Lower leg skin (tissue), 4 donors: ENCODE data around the gene LRRC32. TPM values are rescaled to one million over a fixed set of nuclear protein-coding genes. Genes with fewer than 3 reads are reported as not detected.
A peak's percentile ranks its signal among the peaks of the same experiment; 100 is the strongest.

Source experiments
- DNase-seq, 2 donors: peaks; one replicate each; pipeline ENCODE4 v3.0.0-alpha.2; 2019; ENCODE audit warnings: low spot score in 2 of 2
- H3K4me3 ChIP-seq: fragments of 200-600 bp; sonication (generic); 2 replicates; pipeline ENCODE4 v1.5.1; 2017; ENCODE audit warnings: mild to moderate bottlenecking, low read depth; ENCODE audit not compliant: poor library complexity, severe bottlenecking
- CTCF ChIP-seq, 3 donors: fragments of 450-650 bp; IDR thresholded peaks; one replicate each; pipeline ENCODE4 v1.5.1; 2016; ENCODE audit warnings: antibody characterized with exemption in 3 of 3, mild to moderate bottlenecking in 3 of 3, moderate library complexity in 2 of 3
- POLR2A ChIP-seq, 2 donors: fragments of 450-650 bp; IDR thresholded peaks; one replicate each; pipeline ENCODE4 v1.6.1; 2016 to 2017; ENCODE audit warnings: antibody characterized with exemption in 2 of 2, mild to moderate bottlenecking in 1 of 2, moderate library complexity in 1 of 2
- WGBS, 2 donors: methylation state at CpG; one replicate each; pipeline ENCODE4 v1.1.5; 2018; 5-methylcytosine and 5-hydroxymethylcytosine counted together
- intact Hi-C: fragments of 100-400 bp; cut with DNase I; formaldehyde crosslinking; loops from one replicate; pipeline ENCODE4 v1.15.0; 2023; ENCODE audit warnings: low total_unique reads
- total RNA-seq, 4 donors: library from RNA; depleted of rRNA; stranded (reverse); fragments of >200 nt; gene quantifications; one replicate each; pipeline ENCODE4 v1.1.0, GENCODE V29; 2016

LRRC32 gene
- total RNA-seq, 4 donors from 2014 or later, result 9.0 to 42.5 (median 18.7) TPM

DNA sequence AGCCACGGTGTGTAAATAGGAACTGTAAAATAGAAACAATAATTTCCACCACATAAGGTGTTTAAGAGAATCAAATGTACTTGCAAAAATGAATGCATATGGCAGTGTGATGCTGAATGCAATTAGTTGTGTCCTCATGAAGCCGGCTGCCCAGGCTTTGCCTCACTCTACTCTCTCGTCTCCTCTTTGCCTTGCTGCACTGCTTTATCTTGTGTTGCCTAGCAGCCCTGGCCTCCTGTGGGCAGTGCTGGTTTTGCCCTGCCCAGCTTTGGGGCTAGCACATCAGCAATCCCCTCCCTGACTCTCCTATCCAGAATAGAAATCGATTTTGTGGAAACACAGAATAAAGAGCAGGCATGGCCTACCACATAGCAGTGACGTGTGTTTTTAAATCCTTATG is 30.0 kb downstream of the LRRC32 start:
- intact Hi-C loops, result no loop called here
- WGBS, 2 donors, result 87 to 90% methylated on average over 5 of the region's 5 CpGs
- DNase-seq, result peak in 1 of 2 donors; percentile 59
- TF ChIP-seq POLR2A (IDR thresholded peaks at IDR 0.05) (no peak), CTCF (IDR thresholded peaks at IDR 0.05) (no peak)
- H3K4me3 ChIP-seq, result no peak overlapping the region

DNA sequence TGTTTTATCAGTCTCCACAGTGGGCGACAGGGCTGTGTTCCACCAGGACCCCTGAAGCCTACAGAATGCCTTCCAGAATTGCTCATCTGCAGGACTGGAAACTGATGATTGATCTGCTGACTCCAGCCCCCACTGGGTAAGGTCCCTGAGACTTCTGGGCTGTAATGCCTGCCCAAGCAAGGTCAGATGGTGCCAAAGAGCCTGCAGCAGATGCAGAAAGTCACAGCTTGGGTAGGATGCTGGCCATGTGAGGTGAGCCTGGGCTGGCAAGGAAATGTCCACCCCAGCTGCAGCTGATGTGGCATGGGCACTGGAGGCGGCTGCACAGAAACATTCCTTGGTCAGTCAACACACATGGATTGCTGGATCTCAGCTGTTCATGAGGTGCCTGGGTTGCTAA is 30.9 kb downstream of the LRRC32 start:
- TF ChIP-seq POLR2A (IDR thresholded peaks at IDR 0.05) (no peak), CTCF (IDR thresholded peaks at IDR 0.05) (no peak)
- DNase-seq, result peak in 1 of 2 donors; percentile 32
- intact Hi-C loops, result no loop called here
- no peak overlapping the region for H3K4me3 ChIP-seq
- 100% methylated on average over 2 of the region's 2 CpGs for WGBS, 2 donors

DNA sequence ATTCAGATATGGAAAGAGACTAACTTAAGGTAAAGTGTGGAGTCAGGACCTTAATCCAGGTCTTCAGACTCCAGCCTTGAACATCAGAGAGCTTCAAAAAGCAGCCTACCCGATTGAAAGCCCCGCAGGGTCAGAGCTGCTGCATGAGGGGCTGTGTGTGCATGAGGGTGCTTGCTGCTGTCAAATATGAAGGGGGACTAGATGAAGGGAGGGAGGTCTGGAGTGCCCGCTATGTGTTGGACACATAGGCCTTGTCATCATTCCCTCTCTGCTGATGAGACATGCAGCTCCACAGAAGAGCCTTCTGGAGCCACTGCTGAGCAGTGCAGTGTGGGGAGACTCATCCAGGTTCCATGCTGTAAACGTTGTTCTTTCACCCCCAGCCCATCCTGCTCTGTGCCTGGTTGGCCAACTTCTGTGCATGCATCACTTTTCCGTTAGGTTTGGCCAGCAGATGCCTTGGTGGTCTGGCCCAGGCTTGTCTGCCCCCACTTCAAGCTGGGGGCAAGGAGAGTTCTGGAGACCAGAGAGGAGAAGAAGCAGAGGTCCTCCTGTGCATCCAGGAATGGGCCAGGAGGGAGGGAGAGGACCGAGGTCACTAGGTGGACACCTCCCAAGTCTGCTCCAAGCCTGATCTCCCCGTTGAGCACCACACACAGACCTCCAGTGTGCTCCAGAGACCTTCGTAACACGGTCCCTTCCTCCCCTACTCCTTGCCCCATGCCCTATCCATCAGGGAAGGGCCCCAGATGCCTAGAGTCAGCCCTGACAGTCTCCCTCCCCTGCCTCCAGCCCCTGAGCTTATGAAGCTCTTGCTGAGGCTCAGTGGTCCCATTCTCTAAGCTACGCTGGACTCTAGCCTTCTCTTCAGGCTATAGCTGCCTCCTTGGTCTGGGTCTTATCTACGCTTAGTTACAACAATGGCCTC is 32.0 kb downstream of the LRRC32 start:
- H3K4me3 ChIP-seq, result no peak overlapping the region
- no peak for TF ChIP-seq CTCF (IDR thresholded peaks at IDR 0.05)
- TF ChIP-seq POLR2A (IDR thresholded peaks at IDR 0.05), result no peak
- DNase-seq, result peak in 1 of 2 donors; percentile 54
- WGBS, 2 donors, result 84 to 86% methylated on average over 10 to 11 of the region's 11 CpGs
- intact Hi-C loops, result no loop called here

- 70 to 76% methylated on average over 10 to 13 of the region's 14 CpGs for WGBS, 2 donors
- TF ChIP-seq CTCF (IDR thresholded peaks at IDR 0.05), result no peak
- no peak for TF ChIP-seq POLR2A (IDR thresholded peaks at IDR 0.05)
- intact Hi-C loops, result no loop called here
- no peak overlapping the region for H3K4me3 ChIP-seq
- peak; percentile 51 to 90 for DNase-seq
These were observed 32.9 kb downstream of the LRRC32 start for GRCh38 chr11:76637491-76638269.

- H3K4me3 ChIP-seq, result no peak overlapping the region
- intact Hi-C loops, result no loop called here
- WGBS, 2 donors, result 91 to 94% methylated on average over 6 of the region's 6 CpGs
- TF ChIP-seq POLR2A (IDR thresholded peaks at IDR 0.05), result no peak
- TF ChIP-seq CTCF (IDR thresholded peaks at IDR 0.05), result no peak
- peak in 1 of 2 donors; percentile 68 for DNase-seq
These were observed 33.6 kb downstream of the LRRC32 start for GRCh38 chr11:76636826-76637460.
